WTC11 (cell line): Measurements from ENCODE around the gene LRRC34. TPM values are rescaled to one million over a fixed set of nuclear protein-coding genes. Genes with fewer than 3 reads are reported as not detected.

Experiments
- ATAC-seq: fragments of 200-7000 bp; cut with Tn5 transposase; 2 replicates; pipeline ENCODE4 v1.10.0; 2021; ENCODE audit warnings: mild to moderate bottlenecking, moderate library complexity
- CTCF ChIA-PET: fragments of 300-600 bp; sonication (Branson Sonifier 250); formaldehyde crosslinking; loops from one replicate; lab custom pipeline; 2021; ENCODE audit warnings: antibody characterized with exemption; lab: Charles Lee
- POLR2A ChIA-PET: fragments of 350-600 bp; sonication (Branson Sonifier 250); formaldehyde crosslinking; loops from one replicate; lab custom pipeline; 2021; ENCODE audit warnings: antibody characterized with exemption; lab: Charles Lee
- DNase-seq: peaks from one replicate; pipeline ENCODE4 v3.0.0; 2021; ENCODE audit warnings: low spot score
- H3K27ac Mint-ChIP-seq: 2 replicates; pipeline ENCODE4 v1.8.0; 2021; ENCODE audit warnings: mixed read lengths
- H3K27me3 Mint-ChIP-seq: 2 replicates; pipeline ENCODE4 v1.8.0; 2021; ENCODE audit warnings: low read depth, mild to moderate bottlenecking, moderate library complexity, mixed read lengths
- H3K36me3 Mint-ChIP-seq: 2 replicates; pipeline ENCODE4 v1.8.0; 2021; ENCODE audit warnings: mixed read lengths
- H3K4me1 Mint-ChIP-seq: 2 replicates; pipeline ENCODE4 v1.8.0; 2022; ENCODE audit warnings: mixed read lengths
- H3K4me3 Mint-ChIP-seq: 2 replicates; pipeline ENCODE4 v1.8.0; 2021; ENCODE audit warnings: mild to moderate bottlenecking, moderate library complexity, mixed read lengths
- H3K9me3 Mint-ChIP-seq: 2 replicates; pipeline ENCODE4 v1.8.0; 2021; ENCODE audit warnings: mixed read lengths
- GABPB1 ChIP-seq: sonication (generic); formaldehyde crosslinking; IDR thresholded peaks from 2 replicates; pipeline ENCODE4 v1.8.1; 2023; ENCODE audit warnings: mild to moderate bottlenecking, missing genetic modification reagents
- GRHL2 ChIP-seq: fragments of 250-450 bp; sonication (Bioruptor Pico); IDR thresholded peaks from 2 replicates; pipeline ENCODE4 v1.8.0; 2022; ENCODE audit warnings: mild to moderate bottlenecking, moderate library complexity; ENCODE audit not compliant: insufficient replicate concordance, severe bottlenecking
- HMGA2 ChIP-seq: fragments of 250-450 bp; sonication (Bioruptor Pico); IDR thresholded peaks from 2 replicates; pipeline ENCODE4 v1.4.0; 2021; ENCODE audit warnings: mild to moderate bottlenecking, moderate library complexity
- TEAD4 ChIP-seq: sonication (generic); formaldehyde crosslinking; IDR thresholded peaks from 2 replicates; pipeline ENCODE4 v1.8.0; 2022; ENCODE audit warnings: mild to moderate bottlenecking, missing genetic modification reagents
- ZMAT4 ChIP-seq: fragments of 250-450 bp; sonication (Bioruptor Pico); IDR thresholded peaks from 2 replicates; pipeline ENCODE4 v1.9.0; 2021; ENCODE audit warnings: mild to moderate bottlenecking
- total RNA-seq: library from RNA; stranded (reverse); gene quantifications from 3 replicates; pipeline ENCODE4 v1.2.3, GENCODE V29; 2021
- TF ChIP-seq, protein P1 (sequence below): sonication (generic); formaldehyde crosslinking; conservative IDR thresholded peaks from 2 replicates; pipeline ENCODE4 v1.8.1; 2022; ENCODE audit warnings: mild to moderate bottlenecking, missing genetic modification reagents

Gene LRRC34
- total RNA-seq, 1 experiment from 2014 or later = 8.3 TPM

DNA sequence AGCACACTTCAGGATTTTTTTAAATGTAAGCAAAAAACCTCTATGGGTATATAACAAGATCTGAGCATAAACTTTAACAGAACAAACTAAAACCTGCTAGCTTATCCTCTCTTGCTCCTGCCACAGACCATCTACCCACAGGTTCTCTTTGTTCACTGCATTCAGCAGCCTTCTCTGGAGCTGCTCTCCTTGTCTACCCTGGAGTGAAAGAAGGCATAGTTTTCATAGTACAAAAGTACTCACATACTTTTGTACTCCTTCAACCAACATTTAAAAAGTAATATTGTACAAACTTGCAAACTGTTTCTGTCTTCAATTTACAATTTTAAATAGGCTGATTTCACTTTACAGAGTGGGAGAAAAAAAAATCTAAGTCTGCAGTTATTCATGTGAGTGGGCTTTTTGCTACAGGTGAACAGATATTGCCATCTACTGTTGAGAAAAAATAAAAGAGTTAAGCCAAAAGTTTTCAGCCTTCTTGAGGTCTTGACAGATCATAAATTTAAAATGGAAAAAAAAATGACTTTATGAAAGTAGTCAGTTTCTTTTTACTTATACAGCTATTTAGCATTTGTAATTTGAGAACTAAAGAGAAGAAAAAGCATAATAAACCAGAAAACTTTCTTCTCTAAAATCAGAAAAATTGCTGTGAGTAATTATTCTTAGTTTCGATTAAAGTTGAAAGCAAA lies 68.2 kb downstream of the LRRC34 start:
- H3K36me3 Mint-ChIP-seq = no peaks in the 10 kb centered on the region
- peaks cover 29% of the 10 kb centered on the region for H3K4me1 Mint-ChIP-seq
- no peak overlapping the region for H3K27ac Mint-ChIP-seq
- H3K27me3 Mint-ChIP-seq = no peaks in the 10 kb centered on the region
- ChIA-PET POLR2A (no interaction called here), CTCF (interaction anchor here (0.5 to 2.7 kb wide), 17 partner anchors 10 to 1070 kb away, joined by 3 to 24 read pairs (median 5); no protein-coding TSS in a partner anchor)
- TF ChIP-seq, protein P1, sequence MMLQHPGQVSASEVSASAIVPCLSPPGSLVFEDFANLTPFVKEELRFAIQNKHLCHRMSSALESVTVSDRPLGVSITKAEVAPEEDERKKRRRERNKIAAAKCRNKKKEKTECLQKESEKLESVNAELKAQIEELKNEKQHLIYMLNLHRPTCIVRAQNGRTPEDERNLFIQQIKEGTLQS (CRISPR knock-in tag) = no peak
- TF ChIP-seq HMGA2 (CRISPR knock-in tag) (no peak), GABPB1 (CRISPR knock-in tag) (no peak), TEAD4 (CRISPR knock-in tag) (no peak), ZMAT4 (CRISPR knock-in tag) (no peak), GRHL2 (CRISPR knock-in tag) (no peak)
- no peak overlapping the region for H3K4me3 Mint-ChIP-seq
- no peaks in the 10 kb centered on the region for H3K9me3 Mint-ChIP-seq
- DNase-seq (no peak), ATAC-seq (peak; percentile 89)

Other genes with a start within 250 kb of the LRRC34 start
- gene MECOM, start 149.2 kb downstream of the LRRC34 start, total RNA-seq = 4.1 to 12.5 TPM (median 4.7 TPM) in 3 replicates
- gene TERC, start 47.8 kb downstream of the LRRC34 start, total RNA-seq = 34.3 to 57.1 TPM (median 48.5 TPM) in 3 replicates
- gene ACTRT3, start 43.3 kb downstream of the LRRC34 start, total RNA-seq = 2.3 to 2.7 TPM (median 2.4 TPM) in 3 replicates
- gene MYNN, start 39.5 kb downstream of the LRRC34 start, total RNA-seq = 14.3 to 14.5 TPM (median 14.3 TPM) in 3 replicates
- 0.09 to 0.34 TPM (median 0.18 TPM) in 3 replicates for gene LRRIQ4, start within 50 bp of the LRRC34 start, total RNA-seq
- gene LRRC31, start 57.0 kb upstream of the LRRC34 start, total RNA-seq = not detected in 3 replicates
- gene SAMD7, start 98.7 kb upstream of the LRRC34 start, total RNA-seq = not detected in 3 replicates
- 51.2 to 61.0 TPM (median 52.5 TPM) in 3 replicates for gene SEC62, start 153.9 kb upstream of the LRRC34 start, total RNA-seq
- gene GPR160, start 225.1 kb upstream of the LRRC34 start, total RNA-seq = 28.9 to 33.3 TPM (median 32.2 TPM) in 3 replicates